Endothelial cell of umbilical vein (primary cell): ENCODE data around the gene COBLL1. TPM values are rescaled to one million over a fixed set of nuclear protein-coding genes. Genes with fewer than 3 reads are reported as not detected.

Source experiments
- BruUV-seq: library from RNA; stranded (reverse); fragments of 400-500 nt; replicated peaks from 2 replicates; lab custom pipeline; 2021; lab: Mats Ljungman, UMichigan
- CTCF ChIA-PET: fragments of 300-600, 350-600 bp; sonication (Branson Sonifier 250); formaldehyde crosslinking; loops from one replicate; lab custom pipeline; 2021; ENCODE audit warnings: antibody characterized with exemption, inconsistent platforms; lab: Charles Lee
- POLR2A ChIA-PET: fragments of 300-600, 350-600 bp; sonication (Branson Sonifier 250); formaldehyde crosslinking; loops from one replicate; lab custom pipeline; 2021; ENCODE audit warnings: antibody characterized with exemption, inconsistent platforms; lab: Charles Lee
- DNase-seq: peaks from one replicate; pipeline ENCODE4 v3.0.0-alpha.2; 2011; ENCODE audit warnings: low read depth, low spot score
- FAIRE-seq: peaks from 2 replicates; lab custom pipeline; 2011; peaks lifted over from hg19 to GRCh38; lab: Jason Lieb, UNC
- H2AFZ ChIP-seq: 2 replicates; pipeline ENCODE4 v1.6.0; 2012; ENCODE audit warnings: low read depth, low read length, control low read depth, inconsistent platforms
- H3K27ac ChIP-seq: 2 replicates; pipeline ENCODE4 v1.5.1; 2011; ENCODE audit warnings: low read depth, mild to moderate bottlenecking, control low read depth, low read length, moderate library complexity; ENCODE audit not compliant: insufficient read depth
- H3K27me3 ChIP-seq, 2 experiments: 2 replicates each; pipeline versions ENCODE4 v1.6.0 to v1.6.1; 2011; ENCODE audit warnings: low read length in 2 of 2, mixed read lengths in 1 of 2; ENCODE audit not compliant: control insufficient read depth in 2 of 2, insufficient read depth in 2 of 2
- H3K36me3 ChIP-seq, 2 experiments: 2 replicates in 1 of 2; 3 replicates in 1 of 2; pipeline ENCODE4 v1.5.1; 2011; ENCODE audit warnings: low read length in 2 of 2, mild to moderate bottlenecking in 1 of 2, moderate library complexity in 1 of 2; ENCODE audit not compliant: control insufficient read depth in 2 of 2, insufficient read depth in 2 of 2; ENCODE audit errors: extremely low read depth in 1 of 2
- H3K4me1 ChIP-seq: 3 replicates; pipeline ENCODE4 v1.5.1; 2011; ENCODE audit warnings: mild to moderate bottlenecking, low read length; ENCODE audit not compliant: control insufficient read depth, insufficient read depth; ENCODE audit errors: extremely low read depth
- H3K4me2 ChIP-seq: 2 replicates; pipeline ENCODE4 v1.6.1; 2011; ENCODE audit warnings: low read length, control low read depth, mixed read lengths; ENCODE audit not compliant: insufficient read depth
- H3K4me3 ChIP-seq, 3 experiments: fragments of 200-600 bp in 1 of 3; sonication (generic), shearing (Covaris generic) in 1 of 3; replicated peaks in 1 of 3; 2 replicates each; pipeline ENCODE4 v1.5.1; 2011 to 2016; ENCODE audit warnings: control low read depth in 3 of 3, low read length in 3 of 3, mild to moderate bottlenecking in 2 of 3, inconsistent platforms in 1 of 3, low read depth in 1 of 3, moderate library complexity in 1 of 3; ENCODE audit not compliant: insufficient read depth in 1 of 3
- H3K79me2 ChIP-seq: 2 replicates; pipeline ENCODE4 v1.6.0; 2012; ENCODE audit warnings: low read length, inconsistent platforms; ENCODE audit not compliant: control insufficient read depth, insufficient read depth
- H3K9ac ChIP-seq: replicated peaks from 2 replicates; pipeline ENCODE3; 2011; ENCODE audit warnings: low read length, control low read depth; ENCODE audit not compliant: insufficient read depth; ENCODE audit errors: extremely low read depth
- H3K9me1 ChIP-seq: replicated peaks from 3 replicates; pipeline ENCODE4 v1.6.0; 2011; ENCODE audit warnings: mild to moderate bottlenecking, low read length; ENCODE audit not compliant: control insufficient read depth, insufficient read depth; ENCODE audit errors: extremely low read depth
- H3K9me3 ChIP-seq: replicated peaks from 2 replicates; pipeline ENCODE4 v1.5.1; 2012; ENCODE audit warnings: low read length, inconsistent platforms; ENCODE audit not compliant: control insufficient read depth, insufficient read depth
- H4K20me1 ChIP-seq: replicated peaks from 2 replicates; pipeline ENCODE3; 2011; ENCODE audit warnings: mild to moderate bottlenecking, low read length; ENCODE audit not compliant: control insufficient read depth, insufficient read depth; ENCODE audit errors: extremely low read depth
- CTCF ChIP-seq, 2 donors: IDR thresholded peaks; 1 replicate in 1 of 2; 2 replicates in 1 of 2; pipeline ENCODE4 v1.5.1; 2011; ENCODE audit warnings: low read length in 2 of 2, mild to moderate bottlenecking in 2 of 2, moderate library complexity in 2 of 2, control low read depth in 1 of 2, inconsistent platforms in 1 of 2, low read depth in 1 of 2; ENCODE audit not compliant: insufficient read depth in 1 of 2; ENCODE audit errors: extremely low read depth in 1 of 2
- EZH2 ChIP-seq: IDR thresholded peaks from 2 replicates; pipeline ENCODE4 v1.6.1; 2012; ENCODE audit warnings: borderline replicate concordance, low read depth, mild to moderate bottlenecking, moderate library complexity, low read length, inconsistent platforms; ENCODE audit not compliant: severe bottlenecking
- FOS ChIP-seq: IDR thresholded peaks from 2 replicates; pipeline ENCODE4 v1.6.1; 2011; ENCODE audit warnings: mild to moderate bottlenecking, low read length, moderate library complexity, borderline replicate concordance; ENCODE audit not compliant: insufficient read depth
- GATA2 ChIP-seq: IDR thresholded peaks from 2 replicates; pipeline ENCODE4 v1.7.0; 2011; ENCODE audit warnings: low read depth, mild to moderate bottlenecking, moderate library complexity, mixed read lengths, low read length; ENCODE audit not compliant: insufficient read length, insufficient read depth
- JUN ChIP-seq: IDR thresholded peaks from 2 replicates; pipeline ENCODE4 v1.6.1; 2011; ENCODE audit warnings: borderline replicate concordance, low read depth; ENCODE audit not compliant: insufficient read length, insufficient read depth
- MAX ChIP-seq: IDR thresholded peaks from 2 replicates; pipeline ENCODE4 v1.6.1; 2011; ENCODE audit not compliant: insufficient read depth, insufficient read length
- MYC ChIP-seq: IDR thresholded peaks from one replicate; pipeline ENCODE4 v1.6.1; 2011; ENCODE audit warnings: mild to moderate bottlenecking, low read depth, low read length
- POLR2A ChIP-seq: IDR thresholded peaks from 2 replicates; pipeline ENCODE4 v1.6.1; 2012; ENCODE audit warnings: low read depth, mild to moderate bottlenecking, control low read depth, low read length
- POLR2AphosphoS5 ChIP-seq: IDR thresholded peaks from 2 replicates; pipeline ENCODE4 v1.6.1; 2012; ENCODE audit warnings: low read depth, mild to moderate bottlenecking, control low read depth, low read length, moderate library complexity; ENCODE audit not compliant: insufficient read depth
- dilution Hi-C: fragments of 300-500 bp; cut with MboI; formaldehyde crosslinking; loops from one replicate; pipeline ENCODE4 v1.15.0; 2019; ENCODE audit warnings: low sequenced_read_pairs; ENCODE audit not compliant: extremely low pct_ligation_motif_present
- intact Hi-C: fragments of 100-400 bp; cut with micrococcal nuclease; formaldehyde crosslinking; loops from one replicate; pipeline ENCODE4 v1.10.0; 2022
- polyA plus RNA-seq, 4 experiments: library from polyadenylated mRNA; depleted of rRNA in 3 of 4; stranded (reverse) in 3 of 4; unstranded in 1 of 4; fragments of >200 nt; gene quantifications; 2 replicates each; pipeline versions ENCODE4 v1.2.1 to v1.2.3, GENCODE V29; 2011 to 2012; ENCODE audit warnings: missing spikeins in 1 of 4
- total RNA-seq: library from RNA; stranded (reverse); gene quantifications from 2 replicates; pipeline ENCODE4 v1.2.3, GENCODE V29; 2021

The COBLL1 gene
- total and polyA plus RNA-seq, 2 donors (not counting 3 experiments of a cell fraction or from before 2014, with no cell fraction given), result 9.1 to 38.4 TPM

DNA sequence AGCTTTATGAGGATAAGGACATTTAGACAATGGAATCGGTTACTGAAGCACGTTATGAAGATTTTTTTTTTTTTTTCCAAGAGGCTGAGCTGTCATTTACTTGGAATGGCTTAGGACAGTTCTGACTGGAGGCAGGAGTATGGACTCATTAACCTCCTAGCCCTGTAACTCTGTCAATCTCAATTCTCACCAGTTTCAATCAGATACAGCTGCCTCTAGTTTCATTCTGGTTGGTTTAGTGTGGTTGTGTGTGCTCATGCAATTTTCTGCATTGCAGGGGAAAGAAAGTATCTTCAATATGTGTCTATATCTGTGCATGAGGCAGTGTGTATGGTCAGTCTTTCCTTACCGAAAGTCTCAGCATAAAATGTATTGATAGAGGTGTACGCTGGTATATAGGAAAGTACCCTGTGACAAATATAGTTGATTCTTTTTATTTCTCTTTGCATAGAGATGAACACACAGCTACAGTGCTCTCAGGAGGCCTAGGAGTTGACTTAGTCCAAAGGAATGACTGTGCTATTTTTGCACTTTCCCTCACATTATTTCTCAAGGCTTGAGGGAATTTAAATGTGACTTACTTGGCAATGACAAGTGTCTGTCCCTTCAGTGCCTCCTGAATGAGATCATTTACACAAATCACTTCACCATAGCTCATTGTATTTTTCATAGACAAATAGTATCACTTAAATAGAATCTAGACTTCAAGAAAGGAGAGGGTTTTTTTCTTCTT lies 169.8 kb downstream of the COBLL1 start:
- CTCF ChIA-PET, result interaction anchor here (0.7 kb wide), 1 partner anchor 241 kb away, joined by 3 read pairs; no protein-coding TSS in a partner anchor
- POLR2A ChIA-PET, result no interaction called here
- H2AFZ ChIP-seq, result no peak overlapping the region
- H3K36me3 ChIP-seq, result no peaks in the 10 kb centered on the region
- H3K4me3 ChIP-seq, result no peak overlapping the region
- H3K9me3 ChIP-seq, result no peaks in the 10 kb centered on the region
- no peaks in the 10 kb centered on the region for H3K9me1 ChIP-seq
- FAIRE-seq (no peak), DNase-seq (no peak)
- H3K79me2 ChIP-seq, result no peaks in the 10 kb centered on the region
- TF ChIP-seq MYC (no peak), POLR2A (no peak), GATA2 (no peak), MAX (no peak), EZH2 (no peak), JUN (no peak), POLR2AphosphoS5 (no peak), FOS (no peak), CTCF (IDR thresholded peaks at IDR 0.05; ENCODE audit: extremely low read depth in 1 of 2, insufficient read depth in 1 of 2, low read depth in 1 of 2, low read length in 2 of 2) (no peak)
- dilution Hi-C loops (no loop called here), intact Hi-C loops (no loop called here)
- H3K9ac ChIP-seq, result no peak overlapping the region
- H3K27me3 ChIP-seq, result no peaks in the 10 kb centered on the region
- BruUV-seq, result no TSS peak
- H3K27ac ChIP-seq, result no peak overlapping the region
- H4K20me1 ChIP-seq, result no peaks in the 10 kb centered on the region
- no peaks in the 10 kb centered on the region for H3K4me1 ChIP-seq
- no peak overlapping the region for H3K4me2 ChIP-seq
